ENCODE measurements around the gene TXN2. TPM values are rescaled to one million over a fixed set of nuclear protein-coding genes. Genes with fewer than 3 reads are reported as not detected.

TXN2 gene
- total and polyA plus RNA-seq, 2 experiments from 2014 or later: 23.0 to 50.3 TPM

GRCh38 chr22:36475341-36475740 is 6.1 kb downstream of the TXN2 start:
- Histone ChIP-seq H3F3A (replicated peaks; ENCODE audit: low read depth) (no peaks in the 10 kb centered on the region), H3K79me2 (replicated peaks; ENCODE audit: insufficient read depth) (no peaks in the 10 kb centered on the region; the same call in 1 of the 2 replicates), H3K9me2 (ENCODE audit: insufficient read depth) (no peaks in the 10 kb centered on the region), H4K20me1 (replicated peaks; ENCODE audit: insufficient read depth) (no peaks in the 10 kb centered on the region; the same call in 1 of the 2 replicates), H3K27ac (ENCODE audit: low read depth) (no peak overlapping the region), H3K36me3 (ENCODE audit: insufficient read depth) (no peaks in the 10 kb centered on the region), H3K27me3 (ENCODE audit: insufficient read depth) (no peaks in the 10 kb centered on the region), H3K4me1 (ENCODE audit: insufficient read depth) (no peaks in the 10 kb centered on the region), H3K4me2 (no peak overlapping the region), H3K4me3 (no peak overlapping the region), H2AFZ (no peak overlapping the region)
- no peak overlapping the region for H3K27ac Mint-ChIP-seq
- H3K4me1 Mint-ChIP-seq: 0 out of 3 replicates have a peak, but pooled peaks cover 2% of the 10 kb centered on the region
- no peak for ATAC-seq
- TF ChIP-seq EZH2phosphoT487 (IDR thresholded peaks at IDR 0.05; ENCODE audit: unreplicated experiment) (no peak), POLR2AphosphoS5 (IDR thresholded peaks at IDR 0.05; ENCODE audit: low read depth) (no peak), EZH2 (IDR thresholded peaks at IDR 0.05; ENCODE audit: low read depth, unreplicated experiment) (no peak), CTCF (conservative IDR thresholded peaks at IDR 0.05; ENCODE audit: low read depth in 2 of 2) (no peak), ZNF114 (CRISPR knock-in tag; IDR thresholded peaks at IDR 0.05) (no peak), CREB1 (CRISPR knock-in tag; IDR thresholded peaks at IDR 0.05; ENCODE audit: low read depth) (no peak), ZNF331 (CRISPR knock-in tag; IDR thresholded peaks at IDR 0.05; ENCODE audit: low read depth) (no peak), STAT1 (IDR thresholded peaks at IDR 0.05; ENCODE audit: unreplicated experiment) (no peak), ETS1 (IDR thresholded peaks at IDR 0.05) (no peak)
- no peaks in the 10 kb centered on the region for H3K9me3 Mint-ChIP-seq
- peaks cover 6% of the 10 kb centered on the region for H3K27me3 Mint-ChIP-seq (ENCODE audit: insufficient read depth, low read depth, poor library complexity)
- H3K36me3 Mint-ChIP-seq (ENCODE audit: low read depth): peaks cover 30% of the 10 kb centered on the region
- H3K4me3 Mint-ChIP-seq: no peak overlapping the region
- DNase-seq (ENCODE audit: low spot score): no peak

GRCh38 chr22:36472689-36473088 is 8.8 kb downstream of the TXN2 start:
- no peaks in the 10 kb centered on the region for H3K9me2 ChIP-seq (ENCODE audit: insufficient read depth)
- no peaks in the 10 kb centered on the region for H3K79me2 ChIP-seq (replicated peaks; ENCODE audit: insufficient read depth)
- H3K9me3 Mint-ChIP-seq: no peaks in the 10 kb centered on the region
- peaks cover 10% of the 10 kb centered on the region for H3K27me3 Mint-ChIP-seq (ENCODE audit: insufficient read depth, low read depth, poor library complexity)
- H4K20me1 ChIP-seq (replicated peaks; ENCODE audit: insufficient read depth): no peaks in the 10 kb centered on the region; the same call in 1 of the 2 replicates
- no peak for DNase-seq (ENCODE audit: low spot score)
- no peak overlapping the region for H3K4me3 Mint-ChIP-seq
- H3K27me3 ChIP-seq (ENCODE audit: insufficient read depth): no peaks in the 10 kb centered on the region
- H3K27ac ChIP-seq (ENCODE audit: low read depth): no peak overlapping the region
- H3K4me3 ChIP-seq: no peak overlapping the region
- no peaks in the 10 kb centered on the region; the same call in 2 of the 3 replicates for H3K4me1 Mint-ChIP-seq
- no peak for TF ChIP-seq NANOG (IDR thresholded peaks at IDR 0.05; ENCODE audit: borderline replicate concordance)
- ATAC-seq: no peak
- no peak overlapping the region for H3K4me2 ChIP-seq
- H3K27ac Mint-ChIP-seq: no peak overlapping the region
- no peaks in the 10 kb centered on the region for H3K36me3 ChIP-seq (ENCODE audit: insufficient read depth)
- peaks cover 29% of the 10 kb centered on the region for H3K36me3 Mint-ChIP-seq (ENCODE audit: low read depth)
- no peaks in the 10 kb centered on the region for H3K4me1 ChIP-seq (ENCODE audit: insufficient read depth)
- no peaks in the 10 kb centered on the region for H3F3A ChIP-seq (replicated peaks; ENCODE audit: low read depth)
- H2AFZ ChIP-seq: no peak overlapping the region

Data from GM23338 (cell line).